ENCODE results near the gene COLGALT1.
"Not testable (repeated sequence)": the region's sequence is repeated elsewhere in the genome, so short reads cannot be mapped to it uniquely, and the experiment has no call there.

Gene COLGALT1

DNA sequence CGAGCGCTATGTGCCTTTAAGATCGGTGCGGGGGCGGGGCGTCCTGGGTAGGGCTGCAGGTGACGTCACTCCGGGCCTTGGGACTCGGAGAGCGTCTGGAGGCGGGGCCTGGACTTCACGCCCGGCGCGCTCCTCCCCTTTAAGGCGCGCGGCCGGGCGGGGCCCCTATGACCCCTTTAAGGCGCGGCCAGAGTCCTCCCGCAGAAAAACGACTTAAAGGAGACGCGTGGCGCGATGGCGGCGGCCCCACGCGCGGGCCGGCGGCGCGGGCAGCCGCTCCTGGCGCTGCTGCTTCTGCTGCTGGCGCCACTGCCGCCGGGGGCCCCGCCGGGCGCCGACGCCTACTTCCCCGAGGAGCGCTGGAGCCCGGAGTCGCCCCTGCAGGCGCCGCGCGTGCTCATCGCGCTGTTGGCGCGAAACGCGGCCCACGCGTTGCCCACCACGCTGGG lies at the start of gene COLGALT1:
Gene COLGALT1 (plus strand): TSS at position 170 of the 449 bp plus-strand sequence. CDS start 65 bp downstream, at position 235.
- H3K27ac ChIP-seq: peak within 1 kb of the TSS; percentile 94
- peak within 1 kb of the TSS; percentile 95 for H3K9ac ChIP-seq
- H3K4me3 ChIP-seq: peak within 1 kb of the TSS; percentile 92
- peak within 1 kb of the TSS; percentile 87 for H3K4me2 ChIP-seq
- no peaks in the 10 kb centered on the region for H3K9me3 ChIP-seq
- peaks cover 44% of the 10 kb centered on the region for H3K36me3 ChIP-seq
- H3K4me1 ChIP-seq: peaks cover 79% of the 10 kb centered on the region
- H3K27me3 ChIP-seq: no peaks in the 10 kb centered on the region
- no peak for TF ChIP-seq Cebpa-rat (IDR thresholded peaks at IDR 0.05)
- peaks cover 36% of the 10 kb centered on the region for H4K20me1 ChIP-seq

DNA sequence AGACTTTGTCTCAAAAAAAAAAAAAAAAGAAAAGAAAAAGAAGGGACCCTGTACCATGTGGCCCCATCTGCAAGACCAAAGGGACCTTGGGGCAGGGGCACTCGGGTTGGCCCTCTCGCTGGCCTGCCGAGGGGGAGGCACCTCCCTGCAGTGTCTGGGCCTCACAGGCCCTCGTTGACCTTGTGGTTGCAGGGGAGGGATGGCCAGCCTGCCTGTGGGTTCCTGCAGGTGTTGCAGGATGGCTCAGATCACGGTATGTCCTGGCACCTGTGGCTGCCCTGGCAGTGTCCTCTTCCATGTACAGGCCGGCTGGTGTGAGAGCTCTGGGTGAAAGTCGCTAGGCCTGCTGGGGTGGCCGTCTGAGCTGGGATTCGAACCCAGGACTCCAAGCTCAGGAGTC lies 48.7 kb upstream of the COLGALT1 start:
- TF ChIP-seq Cebpa-rat (IDR thresholded peaks at IDR 0.05): no peak
- Histone ChIP-seq H3K4me1 (peaks cover 69% of the 10 kb centered on the region), H3K36me3 (peaks cover 40% of the 10 kb centered on the region), H3K9ac (peak overlapping the region; percentile 48; the same call in 1 of the 2 replicates), H3K9me3 (no peaks in the 10 kb centered on the region), H3K4me2 (peak overlapping the region; percentile 58), H3K27me3 (no peaks in the 10 kb centered on the region), H4K20me1 (peaks cover 15% of the 10 kb centered on the region; the same call in 1 of the 2 replicates), H3K27ac (peak overlapping the region; percentile 44; the same call in 1 of the 2 replicates), H3K4me3 (no peak overlapping the region)

DNA sequence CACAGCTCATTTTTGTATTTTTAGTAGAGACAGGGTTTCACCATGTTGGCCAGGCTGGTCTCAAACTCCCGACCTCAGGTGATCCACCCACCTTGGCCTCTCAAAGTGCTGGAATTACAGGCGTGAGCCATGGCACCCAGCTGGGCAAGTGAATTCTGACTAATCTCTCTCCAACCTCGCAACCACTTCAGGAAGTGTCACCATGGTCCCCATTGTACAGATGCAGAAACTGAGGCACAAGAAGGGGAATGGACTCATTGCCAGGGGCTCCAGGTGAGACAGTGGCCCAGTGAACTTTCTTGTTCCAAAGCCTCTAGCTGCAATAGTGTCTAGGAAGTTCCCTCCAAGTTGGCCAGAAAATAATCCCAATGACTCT lies 46.9 kb upstream of the COLGALT1 start:
- not testable (repeated sequence) for H3K27me3 ChIP-seq

DNA sequence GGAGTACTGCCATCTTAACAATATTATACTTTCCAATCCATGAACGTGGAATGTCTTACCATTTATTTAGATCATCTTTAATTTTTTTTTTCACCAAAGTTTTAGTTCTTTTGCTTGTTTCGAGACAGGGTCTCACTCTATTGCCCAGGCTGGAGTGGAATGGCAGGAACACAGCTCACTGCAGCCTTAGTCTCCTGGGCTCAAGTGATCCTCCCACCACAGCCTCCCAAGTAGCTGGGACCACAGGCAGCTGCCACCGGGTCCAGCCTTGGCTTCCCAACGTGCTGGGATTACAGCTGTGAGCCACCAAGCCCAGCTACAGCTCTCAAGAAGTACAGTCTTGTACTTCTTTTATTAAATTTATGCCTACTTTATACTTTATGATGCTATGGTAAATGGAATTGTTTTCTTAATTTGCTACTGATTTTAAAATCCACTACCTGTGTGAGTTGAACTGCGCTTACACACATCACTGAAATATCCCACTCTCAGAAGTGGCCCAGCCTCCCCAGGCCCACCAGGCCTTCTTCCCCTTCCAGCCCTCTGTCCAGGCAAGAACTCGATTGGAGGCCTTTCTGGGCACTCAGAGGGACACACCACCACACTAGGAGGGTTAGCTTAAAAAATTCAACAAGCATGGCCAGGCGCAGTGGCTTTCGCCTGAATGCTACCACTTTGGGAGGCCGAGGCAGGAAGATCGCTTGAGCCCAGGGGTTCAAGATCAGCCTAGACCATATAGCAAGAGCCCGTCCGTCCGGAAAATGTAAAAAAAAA lies 45.0 kb upstream of the COLGALT1 start:
- H3K4me1 ChIP-seq: peaks cover 76% of the 10 kb centered on the region
- H3K36me3 ChIP-seq: peaks cover 28% of the 10 kb centered on the region
- peak overlapping the region; percentile 99 for H3K27ac ChIP-seq
- no peaks in the 10 kb centered on the region for H3K9me3 ChIP-seq
- H3K4me2 ChIP-seq: peak overlapping the region; percentile 92
- no peak for TF ChIP-seq Cebpa-rat (IDR thresholded peaks at IDR 0.05)
- H3K4me3 ChIP-seq: peak overlapping the region; percentile 89
- H3K9ac ChIP-seq: peak overlapping the region; percentile 98
- H4K20me1 ChIP-seq: peaks cover 15% of the 10 kb centered on the region; the same call in 1 of the 2 replicates
- H3K27me3 ChIP-seq: no peaks in the 10 kb centered on the region

More for the DNA sequence above, 46.9 kb upstream of the COLGALT1 start:
- H4K20me1 ChIP-seq: peaks cover 15% of the 10 kb centered on the region; the same call in 1 of the 2 replicates
- peaks cover 70% of the 10 kb centered on the region for H3K4me1 ChIP-seq
- peak overlapping the region; percentile 22; the same call in 1 of the 2 replicates for H3K27ac ChIP-seq
- not testable (repeated sequence) for H3K4me3 ChIP-seq, H3K9me3 ChIP-seq, H3K9ac ChIP-seq
- H3K4me2 ChIP-seq: 0 out of 2 replicates have a peak overlapping the region, but pooled peaks have one; percentile 92
- peaks cover 40% of the 10 kb centered on the region for H3K36me3 ChIP-seq

DNA sequence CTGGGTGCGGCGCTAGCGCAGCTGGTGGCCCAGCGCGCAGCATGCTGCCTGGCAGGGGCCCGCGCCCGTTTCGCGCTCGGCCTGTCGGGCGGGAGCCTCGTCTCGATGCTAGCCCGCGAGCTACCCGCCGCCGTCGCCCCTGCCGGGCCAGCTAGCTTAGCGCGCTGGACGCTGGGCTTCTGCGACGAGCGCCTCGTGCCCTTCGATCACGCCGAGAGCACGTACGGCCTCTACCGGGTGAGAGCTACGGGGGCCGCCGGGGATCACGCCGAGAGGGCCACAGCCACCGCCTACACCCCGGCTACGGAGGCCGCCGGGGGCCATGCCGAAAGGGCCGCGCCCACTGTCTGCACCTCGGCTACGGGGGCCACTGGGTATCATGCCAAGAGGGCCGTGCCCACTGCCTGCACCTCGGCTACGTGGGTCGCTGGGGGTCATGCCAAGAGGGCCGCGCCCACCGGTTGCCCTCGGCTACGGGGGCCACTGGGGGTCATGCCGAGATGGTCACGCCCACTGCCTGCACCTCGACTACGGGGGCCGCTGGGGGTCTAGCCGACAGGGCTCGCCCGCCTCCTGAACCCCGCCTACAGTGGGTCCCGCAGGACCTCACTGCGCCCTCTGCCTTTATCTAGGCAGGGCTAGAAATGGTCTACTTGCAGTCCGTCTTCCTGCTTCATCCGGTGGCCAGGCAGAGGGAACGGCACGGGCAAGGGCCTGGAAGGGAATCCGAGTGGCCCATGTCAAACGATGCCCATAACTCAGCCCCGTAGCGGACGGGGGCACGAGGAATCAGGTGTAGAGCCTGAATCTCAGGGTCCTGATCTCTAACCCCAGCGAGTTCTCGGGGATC lies 43.5 kb upstream of the COLGALT1 start:
- Histone ChIP-seq H3K4me2 (peak overlapping the region; percentile 92), H3K27ac (peak overlapping the region; percentile 99), H3K4me3 (peak overlapping the region; percentile 89), H4K20me1 (peaks cover 9% of the 10 kb centered on the region; the same call in 1 of the 2 replicates), H3K9me3 (peaks cover 10% of the 10 kb centered on the region), H3K36me3 (peaks cover 36% of the 10 kb centered on the region), H3K27me3 (no peaks in the 10 kb centered on the region), H3K9ac (peak overlapping the region; percentile 98), H3K4me1 (peaks cover 72% of the 10 kb centered on the region)
- TF ChIP-seq Cebpa-rat (IDR thresholded peaks at IDR 0.05): no peak

DNA sequence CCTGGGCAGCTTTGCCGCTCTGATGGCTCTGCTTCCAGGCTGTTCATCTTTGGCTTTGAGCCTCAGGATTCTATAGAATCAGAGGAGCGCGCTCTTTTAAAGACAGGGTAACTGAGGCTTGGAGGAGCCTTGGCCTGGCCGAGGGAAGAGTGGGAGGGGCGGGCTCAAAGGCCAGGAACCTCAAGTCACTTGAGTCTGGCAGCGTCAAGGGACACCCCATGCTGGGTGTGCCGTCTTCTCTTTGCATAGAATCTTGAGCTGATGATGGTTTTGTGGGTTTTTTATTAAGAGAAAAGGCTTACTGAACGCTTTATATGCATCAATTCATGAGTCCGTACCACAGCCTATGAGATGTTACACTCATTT lies 42.9 kb upstream of the COLGALT1 start:
- Histone ChIP-seq H3K9ac (peak overlapping the region; percentile 98), H3K9me3 (peaks cover 16% of the 10 kb centered on the region), H3K27me3 (no peaks in the 10 kb centered on the region), H4K20me1 (peaks cover 9% of the 10 kb centered on the region; the same call in 1 of the 2 replicates), H3K4me1 (peaks cover 70% of the 10 kb centered on the region), H3K4me2 (peak overlapping the region; percentile 92), H3K27ac (peak overlapping the region; percentile 99), H3K36me3 (peaks cover 42% of the 10 kb centered on the region), H3K4me3 (peak overlapping the region; percentile 89)
- no peak for TF ChIP-seq Cebpa-rat (IDR thresholded peaks at IDR 0.05)

DNA sequence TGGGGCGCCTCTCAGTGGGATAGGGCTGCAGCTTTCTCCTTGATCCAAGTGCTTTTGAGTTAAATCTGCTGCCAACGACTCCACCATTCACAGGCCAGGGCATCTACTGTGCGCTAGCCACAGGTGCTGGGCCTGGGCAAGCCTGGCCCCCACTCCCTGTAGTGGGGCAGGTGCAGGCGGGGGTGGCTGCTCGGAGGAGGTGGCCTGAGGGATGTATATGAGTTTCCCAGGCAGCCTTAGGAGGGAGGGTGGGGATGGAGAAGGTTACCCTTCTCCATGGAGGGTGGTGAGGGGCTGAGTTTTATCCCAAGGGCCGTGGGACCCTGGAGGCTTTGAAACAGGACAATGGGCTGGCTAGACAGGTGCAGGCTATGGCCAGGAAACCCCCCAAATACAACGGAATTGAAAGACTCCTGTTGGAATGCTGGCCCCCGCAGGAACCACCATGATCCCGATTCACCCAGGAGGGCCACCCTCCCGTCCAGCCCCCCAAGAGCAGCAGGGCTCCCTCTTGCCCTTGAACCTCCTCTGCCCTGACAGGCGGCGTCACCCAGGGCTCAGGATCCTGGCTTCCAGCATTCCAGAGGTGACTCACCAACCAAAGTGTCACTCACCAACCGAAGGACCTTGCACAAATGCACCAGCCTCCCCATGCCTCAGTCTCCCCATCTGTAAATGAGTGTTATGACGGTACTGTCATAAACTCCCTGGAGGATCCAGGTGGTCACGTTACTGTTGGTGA lies 39.9 kb upstream of the COLGALT1 start:
- no peaks in the 10 kb centered on the region for H3K27me3 ChIP-seq
- peaks cover 53% of the 10 kb centered on the region for H3K4me1 ChIP-seq
- no peak overlapping the region; the same call in 1 of the 2 replicates for H3K9ac ChIP-seq
- peak overlapping the region; percentile 26; the same call in 1 of the 2 replicates for H3K4me2 ChIP-seq
- H3K9me3 ChIP-seq: peaks cover 27% of the 10 kb centered on the region
- peak overlapping the region; percentile 52 for H3K27ac ChIP-seq
- no peak for TF ChIP-seq Cebpa-rat (IDR thresholded peaks at IDR 0.05)
- H4K20me1 ChIP-seq: no peaks in the 10 kb centered on the region
- no peak overlapping the region for H3K4me3 ChIP-seq
- peaks cover 50% of the 10 kb centered on the region for H3K36me3 ChIP-seq

DNA sequence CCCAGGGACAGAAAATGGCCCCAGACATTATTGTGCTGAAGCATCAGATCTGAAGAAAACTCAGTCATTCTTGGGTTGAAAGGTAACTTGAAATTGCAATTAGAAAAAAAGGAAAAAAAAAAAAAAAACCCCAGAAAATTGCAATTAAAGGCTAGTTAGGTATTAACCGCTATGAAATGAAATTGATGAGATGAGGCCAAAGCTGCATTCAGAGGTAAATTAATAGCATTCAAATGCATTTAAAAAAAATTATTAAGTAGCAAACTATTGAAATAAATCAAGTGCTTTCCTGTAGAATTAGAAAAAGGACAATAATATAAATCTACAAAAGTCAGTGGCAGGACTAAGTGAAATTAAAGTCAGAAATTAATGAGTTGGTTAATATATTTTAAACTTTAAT lies 37.6 kb upstream of the COLGALT1 start:
- Histone ChIP-seq H3K9me3 (peaks cover 27% of the 10 kb centered on the region), H3K27me3 (no peaks in the 10 kb centered on the region), H3K27ac (no peak overlapping the region), H3K4me3 (peak overlapping the region; percentile 23; the same call in 1 of the 2 replicates), H4K20me1 (no peaks in the 10 kb centered on the region), H3K9ac (no peak overlapping the region), H3K36me3 (peaks cover 62% of the 10 kb centered on the region), H3K4me2 (no peak overlapping the region), H3K4me1 (peaks cover 70% of the 10 kb centered on the region)
- TF ChIP-seq Cebpa-rat (IDR thresholded peaks at IDR 0.05): no peak

DNA sequence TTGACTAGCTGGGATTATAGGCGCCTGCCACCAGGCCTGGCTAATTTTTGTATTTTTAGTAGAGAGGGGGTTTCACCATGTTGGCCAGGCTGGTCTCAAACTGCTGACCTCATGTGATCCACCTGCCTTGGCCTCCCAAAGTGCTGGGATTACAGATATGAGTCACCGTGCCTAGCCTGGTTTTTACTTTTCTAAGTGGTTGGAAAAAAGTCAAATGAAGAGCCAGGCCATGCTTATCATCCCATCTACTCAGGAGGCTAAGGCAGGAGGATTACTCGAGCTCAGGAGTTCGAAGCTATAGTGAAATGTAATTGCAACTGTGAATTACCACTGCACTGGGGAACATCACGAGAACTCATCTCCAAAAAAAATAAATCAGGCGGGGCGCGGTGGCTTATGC lies 36.8 kb upstream of the COLGALT1 start:
- H3K4me3 ChIP-seq, H3K4me2 ChIP-seq, H3K27ac ChIP-seq, H4K20me1 ChIP-seq, H3K27me3 ChIP-seq, H3K9ac ChIP-seq: not testable (repeated sequence)
- H3K4me1 ChIP-seq: peaks cover 67% of the 10 kb centered on the region
- H3K36me3 ChIP-seq: peaks cover 62% of the 10 kb centered on the region
- H3K9me3 ChIP-seq: peaks cover 27% of the 10 kb centered on the region
